ENCODE results near the gene SLC24A1. TPM values are rescaled to one million over a fixed set of nuclear protein-coding genes. Genes with fewer than 3 reads are reported as not detected.

SLC24A1 gene
- 1 to 10 TPM; 8.3 to 9.7 TPM for total RNA-seq
- polyA plus RNA-seq (ENCODE audit: insufficient read length in 6 of 6) = 10 to 100 TPM; 23.3 to 29.1 (median 27.0) TPM
- long read RNA-seq, donor 1, partial matches to known transcripts = 0 of 1 reads
- long read RNA-seq, donor 1, other reads (novel, unspliced or antisense) = 0 of 1 reads
- long read RNA-seq, donor 2, partial matches to known transcripts = 6 of 6 reads
- long read RNA-seq, donor 2, other reads (novel, unspliced or antisense) = 0 of 6 reads
- long read RNA-seq, donor 3 = 0 reads
- long read RNA-seq, donor 4 = 0 reads
- long read RNA-seq, donor 5 = 0 reads
- long read RNA-seq, donor 6 = 0 reads
- long read RNA-seq, donor 7 = 0 reads
- long read RNA-seq, donor 8, partial matches to known transcripts = 46 of 46 reads
- long read RNA-seq, donor 8, other reads (novel, unspliced or antisense) = 0 of 46 reads
- long read RNA-seq, donor 9 = 0 reads
- long read RNA-seq, donor 10 = 0 reads
- long read RNA-seq, donor 11 = 0 reads
- long read RNA-seq, donor 12, partial matches to known transcripts = 8 of 8 reads
- long read RNA-seq, donor 12, other reads (novel, unspliced or antisense) = 0 of 8 reads

- no peak for DNase-seq
- Histone ChIP-seq H3K4me1 (no peaks in the 10 kb centered on the region), H3K4me3 (no peak within 1 kb of the TSS), H3K27me3 (no peaks in the 10 kb centered on the region), H3K9me3 (no peaks in the 10 kb centered on the region), H3K36me3 (peaks cover 0 to 15% of the 10 kb centered on the region in 2 donors), H3K27ac (no peak within 1 kb of the TSS)
- intact Hi-C loops (cut with DNase I) = no loop called here
- ATAC-seq = no peak
- TF ChIP-seq CTCF (IDR thresholded peaks at IDR 0.05) = no peak
Observed at GRCh38 chr15:65621638-65622037, at the start of gene SLC24A1. SLC24A1 (plus strand) TSS chr15:65621938; CDS start chr15:65624081, 2,143 bp downstream.

- DNase-seq = no peak
- Histone ChIP-seq H3K27me3 (no peaks in the 10 kb centered on the region), H3K4me1 (no peaks in the 10 kb centered on the region), H3K27ac (no peak overlapping the region), H3K4me3 (no peak overlapping the region), H3K36me3 (peaks cover 0 to 65% of the 10 kb centered on the region in 2 donors), H3K9me3 (no peaks in the 10 kb centered on the region)
- no peak for TF ChIP-seq CTCF (IDR thresholded peaks at IDR 0.05)
- no peak for ATAC-seq
- intact Hi-C loops (cut with DNase I) = no loop called here
Observed at GRCh38 chr15:65571971-65572370, 49.8 kb upstream of the SLC24A1 start.

GRCh38 chr15:65576664-65577063 lies 45.1 kb upstream of the SLC24A1 start:
- no peak for TF ChIP-seq CTCF (IDR thresholded peaks at IDR 0.05)
- no peaks in the 10 kb centered on the region for H3K9me3 ChIP-seq
- H3K4me1 ChIP-seq = no peaks in the 10 kb centered on the region
- no peaks in the 10 kb centered on the region for H3K27me3 ChIP-seq
- no peak overlapping the region for H3K4me3 ChIP-seq
- no peak for DNase-seq
- intact Hi-C loops (cut with DNase I) = no loop called here
- peaks cover 0 to 65% of the 10 kb centered on the region in 2 donors for H3K36me3 ChIP-seq
- H3K27ac ChIP-seq = no peak overlapping the region
- ATAC-seq = peak; percentile 79

GRCh38 chr15:65577129-65577996 lies 44.4 kb upstream of the SLC24A1 start:
- H3K36me3 ChIP-seq = peaks cover 0 to 65% of the 10 kb centered on the region in 2 donors
- H3K4me3 ChIP-seq = no peak overlapping the region
- TF ChIP-seq CTCF (IDR thresholded peaks at IDR 0.05) = no peak
- H3K27ac ChIP-seq = peak overlapping the region in 1 of 2 donors; percentile 0
- intact Hi-C loops (cut with DNase I) = no loop called here
- no peaks in the 10 kb centered on the region for H3K9me3 ChIP-seq
- H3K4me1 ChIP-seq = no peaks in the 10 kb centered on the region
- H3K27me3 ChIP-seq = no peaks in the 10 kb centered on the region
- ATAC-seq (peak; percentile 44), DNase-seq (no peak)

All from left lung (tissue), 14 donors.